Activated gamma-delta T cell treated with Interleukin-2 at 50 U/mL for 16 hours (primary cell): Measurements from ENCODE around the gene RHOV.
A peak's percentile ranks its signal among the peaks of the same experiment; 100 is the strongest.

Experiments used
- DNase-seq: peaks from one replicate; pipeline ENCODE4 v3.0.0-alpha.2; 2020

RHOV gene

GRCh38 chr15:40902605-40903561, 28.8 kb upstream of the RHOV start:
- DNase-seq, result no peak

- DNase-seq, result no peak
Observed at GRCh38 chr15:40901053-40901443, 27.0 kb upstream of the RHOV start.

- DNase-seq, result no peak
Observed at GRCh38 chr15:40900256-40901052, 26.4 kb upstream of the RHOV start.

GRCh38 chr15:40899536-40900207, 25.6 kb upstream of the RHOV start:
- no peak for DNase-seq

- DNase-seq, result peak; percentile 49
Observed at GRCh38 chr15:40894681-40895448, 20.8 kb upstream of the RHOV start.

GRCh38 chr15:40893733-40894680, 20.0 kb upstream of the RHOV start, which contains the start of gene VPS18:
TSS of gene VPS18 (plus strand) at chr15:40894450. CDS start at chr15:40894769, 319 bp downstream.
- DNase-seq, result peak; percentile 99

GRCh38 chr15:40893019-40893670, 19.1 kb upstream of the RHOV start:
- no peak for DNase-seq

- no peak for DNase-seq
Observed at GRCh38 chr15:40892447-40893012, 18.5 kb upstream of the RHOV start.

- DNase-seq, result no peak
Observed at GRCh38 chr15:40891810-40892446, 17.9 kb upstream of the RHOV start.

GRCh38 chr15:40891138-40891537, 17.1 kb upstream of the RHOV start:
- no peak for DNase-seq

- DNase-seq, result no peak
Observed at GRCh38 chr15:40889112-40889511, 15.1 kb upstream of the RHOV start.

GRCh38 chr15:40886586-40886985, 12.6 kb upstream of the RHOV start:
- DNase-seq, result no peak

- no peak for DNase-seq
Observed at GRCh38 chr15:40881351-40881750, 7.3 kb upstream of the RHOV start.

- DNase-seq, result no peak
Observed at GRCh38 chr15:40879609-40880008, 5.6 kb upstream of the RHOV start.

- no peak for DNase-seq
Observed at GRCh38 chr15:40878785-40879184, 4.8 kb upstream of the RHOV start.

GRCh38 chr15:40877694-40878093, 3.7 kb upstream of the RHOV start:
- no peak for DNase-seq

- DNase-seq, result no peak
Observed at GRCh38 chr15:40875991-40876730, 2.1 kb upstream of the RHOV start.

- no peak for DNase-seq
Observed at GRCh38 chr15:40872791-40873693, 992 bp downstream of the RHOV start.
